Stomach (tissue), 4 donors: Measurements from ENCODE around the gene TBX10.

Experiments
- CTCF ChIP-seq, 7 experiments: fragments of 450-650 bp in 4 of 7; fragments of 200-600 bp in 3 of 7; sonication (generic) in 3 of 7; IDR thresholded peaks; one replicate each; pipeline ENCODE4 v1.5.1; 2016 to 2019; ENCODE audit warnings: antibody characterized with exemption in 7 of 7, control low read depth in 2 of 7, mild to moderate bottlenecking in 1 of 7
- EP300 ChIP-seq: sonication (generic); formaldehyde crosslinking; IDR thresholded peaks from one replicate; pipeline ENCODE4 v1.6.1; 2017; ENCODE audit warnings: antibody characterized with exemption
- POLR2A ChIP-seq, 4 donors: fragments of 450-650 bp; IDR thresholded peaks; one replicate each; pipeline ENCODE4 v1.6.1; 2016; ENCODE audit warnings: antibody characterized with exemption in 4 of 4, control low read depth in 2 of 4, mild to moderate bottlenecking in 1 of 4, moderate library complexity in 1 of 4

GRCh38 chr11:67614730-67615714 is 24.5 kb downstream of the TBX10 start:
- TF ChIP-seq CTCF (IDR thresholded peaks at IDR 0.05) (peak in 5 of 7 experiments; percentile 23 to 48 (median 32)), POLR2A (IDR thresholded peaks at IDR 0.05) (no peak), EP300 (no peak)
